HG02981 (cell line): ENCODE data around the gene FHIT.

ENCODE experiments used
- ATAC-seq: cut with Tn5 transposase; IDR thresholded peaks from one replicate; pipeline ENCODE4 v1.9.1; 2021; ENCODE audit warnings: mild to moderate bottlenecking, moderate library complexity; ENCODE audit not compliant: unreplicated experiment

The FHIT gene

GRCh38 chr3:60528651-60529050, 722.6 kb downstream of the FHIT start:
- ATAC-seq: peak; percentile 93

GRCh38 chr3:60523536-60523935, 727.7 kb downstream of the FHIT start:
- no peak for ATAC-seq

GRCh38 chr3:60517134-60517533, 734.1 kb downstream of the FHIT start:
- ATAC-seq: no peak

GRCh38 chr3:60514866-60515265, 736.4 kb downstream of the FHIT start:
- ATAC-seq: no peak

GRCh38 chr3:60514085-60514649, 737.1 kb downstream of the FHIT start:
- no peak for ATAC-seq

- ATAC-seq: no peak
Measured at GRCh38 chr3:60513241-60513640, 738.0 kb downstream of the FHIT start.

- ATAC-seq: no peak
Measured at GRCh38 chr3:60512506-60512905, 738.7 kb downstream of the FHIT start.

GRCh38 chr3:60509471-60509870, 741.8 kb downstream of the FHIT start:
- ATAC-seq: no peak

- no peak for ATAC-seq
Measured at GRCh38 chr3:60504827-60505457, 746.3 kb downstream of the FHIT start.

- ATAC-seq: no peak
Measured at GRCh38 chr3:60501314-60501713, 749.9 kb downstream of the FHIT start.

- no peak for ATAC-seq
Measured at GRCh38 chr3:60497902-60498301, 753.4 kb downstream of the FHIT start.

- no peak for ATAC-seq
Measured at GRCh38 chr3:60490992-60491391, 760.3 kb downstream of the FHIT start.

GRCh38 chr3:60475096-60475495, 776.2 kb downstream of the FHIT start:
- ATAC-seq: no peak

GRCh38 chr3:60469481-60469880, 781.8 kb downstream of the FHIT start:
- ATAC-seq: no peak

GRCh38 chr3:60463685-60464084, 787.6 kb downstream of the FHIT start:
- no peak for ATAC-seq

- ATAC-seq: no peak
Measured at GRCh38 chr3:60461267-60461666, 790.0 kb downstream of the FHIT start.

- no peak for ATAC-seq
Measured at GRCh38 chr3:60456180-60456579, 795.1 kb downstream of the FHIT start.

- ATAC-seq: no peak
Measured at GRCh38 chr3:60453326-60453725, 797.9 kb downstream of the FHIT start.

- no peak for ATAC-seq
Measured at GRCh38 chr3:60448696-60449095, 802.6 kb downstream of the FHIT start.

- ATAC-seq: no peak
Measured at GRCh38 chr3:60445446-60445845, 805.8 kb downstream of the FHIT start.

GRCh38 chr3:60444898-60445437, 806.3 kb downstream of the FHIT start:
- ATAC-seq: no peak

- ATAC-seq: no peak
Measured at GRCh38 chr3:60440869-60441268, 810.4 kb downstream of the FHIT start.
